Spleen (tissue), 11 donors: Measurements from ENCODE around the gene FMNL3. TPM values are rescaled to one million over a fixed set of nuclear protein-coding genes. Genes with fewer than 3 reads are reported as not detected.

Experiments used
- DNase-seq: peaks from one replicate; pipeline ENCODE4 v3.0.0-alpha.2; 2020
- H3K27ac ChIP-seq, 8 donors: fragments of 200-600 bp; sonication (generic) in 7 of 8; 1 replicate in 4 of 8; 2 replicates in 4 of 8; pipeline versions ENCODE4 v1.5.0 to v1.8.0; 2016 to 2021; ENCODE audit warnings: inconsistent platforms in 4 of 8, mild to moderate bottlenecking in 4 of 8, moderate library complexity in 1 of 8
- H3K27me3 ChIP-seq, 7 donors: fragments of 200-600 bp; sonication (generic) in 6 of 7; replicated peaks in 1 of 7; 1 replicate in 4 of 7; 2 replicates in 3 of 7; pipeline versions ENCODE4 v1.5.0 to v1.8.0; 2016 to 2021; ENCODE audit warnings: inconsistent platforms in 3 of 7, mild to moderate bottlenecking in 1 of 7
- H3K36me3 ChIP-seq, 6 donors: fragments of 200-600 bp; sonication (generic) in 5 of 6; 1 replicate in 4 of 6; 2 replicates in 2 of 6; pipeline versions ENCODE4 v1.5.0 to v1.8.0; 2016 to 2021; ENCODE audit warnings: inconsistent platforms in 2 of 6
- H3K4me1 ChIP-seq, 6 donors: fragments of 200-600 bp; sonication (generic) in 5 of 6; 1 replicate in 3 of 6; 2 replicates in 3 of 6; pipeline versions ENCODE4 v1.5.0 to v1.8.0; 2016 to 2021; ENCODE audit warnings: inconsistent platforms in 3 of 6
- H3K4me3 ChIP-seq, 8 donors: fragments of 200-600 bp; sonication (generic) in 7 of 8; 1 replicate in 4 of 8; 2 replicates in 4 of 8; pipeline versions ENCODE4 v1.5.0 to v1.8.0; 2016 to 2021; ENCODE audit warnings: inconsistent platforms in 4 of 8, mild to moderate bottlenecking in 4 of 8, moderate library complexity in 2 of 8
- H3K9me3 ChIP-seq, 8 donors: fragments of 200-600 bp; sonication (generic) in 7 of 8; 1 replicate in 4 of 8; 2 replicates in 4 of 8; pipeline versions ENCODE4 v1.5.0 to v1.8.0; 2016 to 2021; ENCODE audit warnings: inconsistent platforms in 4 of 8
- POLR2A ChIP-seq, 3 donors: fragments of 450-650 bp; IDR thresholded peaks; one replicate each; pipeline ENCODE4 v1.5.1; 2017; ENCODE audit warnings: antibody characterized with exemption in 3 of 3, mild to moderate bottlenecking in 1 of 3
- POLR2AphosphoS5 ChIP-seq, 3 donors: sonication (generic); formaldehyde crosslinking; IDR thresholded peaks; one replicate each; pipeline ENCODE4 v1.5.1; 2017; ENCODE audit warnings: antibody characterized with exemption in 3 of 3
- whole genome bisulfite sequencing, 5 donors: extraction: QIAGEN DNeasy Blood & Tissue Kit in 3 of 5; methylation state at CpG; one replicate each; pipeline versions ENCODE4 v1.1.5 to v1.1.7; 2013 to 2018; 5-methylcytosine and 5-hydroxymethylcytosine counted together
- intact Hi-C: fragments of 100-400 bp; cut with DNase I; formaldehyde crosslinking; loops from one replicate; pipeline ENCODE4 v1.15.0; 2023; ENCODE audit warnings: low total_unique reads
- polyA plus RNA-seq, 3 donors: library from polyadenylated mRNA; stranded (reverse); fragments of 200-250 nt; gene quantifications; one replicate each; pipeline ENCODE4 v1.2.1, GENCODE V29; 2013
- total RNA-seq, 7 donors: library from RNA; depleted of rRNA in 3 of 7; stranded (reverse); fragments of >200 nt in 3 of 7; fragmentation: NEBNext Ultra II Directional in 4 of 7; extraction: Animal tissue kit (Norgen Biotek cat#: 25700) in 4 of 7; gene quantifications; one replicate each; pipeline versions ENCODE4 v1.1.0 to v1.2.1, GENCODE V29; 2016 to 2021
- TF ChIP-seq, protein P1 (sequence below), 11 experiments: fragments of 200-600 bp in 7 of 11; fragments of 450-650 bp in 4 of 11; sonication (generic) in 4 of 11; IDR thresholded peaks in 8 of 11; conservative IDR thresholded peaks in 3 of 11; 1 replicate in 7 of 11; 2 replicates in 4 of 11; pipeline versions ENCODE4 v1.4.0 to v1.8.0; 2016 to 2021; ENCODE audit warnings: antibody characterized with exemption in 11 of 11, inconsistent platforms in 4 of 11, mild to moderate bottlenecking in 1 of 11
- donor health status: healthy with polysubstance abuse.
- donor health status: DM: no; HTN: no; CAD: no; lungs with moderate emphysema.
- donor health status: DM: no; HTN: no; CAD: no.
- donor health status: Bipolar disorder and iron deficiency.
- donor health status: healthy.
- donor health status: DM: no; HTN: no; CAD: no.
- donor health status: DM: yes; HTN: yes; CAD: no.

FMNL3 gene
- total and polyA plus RNA-seq, 10 donors = 8.6 to 46.9 (median 27.3) TPM

DNA sequence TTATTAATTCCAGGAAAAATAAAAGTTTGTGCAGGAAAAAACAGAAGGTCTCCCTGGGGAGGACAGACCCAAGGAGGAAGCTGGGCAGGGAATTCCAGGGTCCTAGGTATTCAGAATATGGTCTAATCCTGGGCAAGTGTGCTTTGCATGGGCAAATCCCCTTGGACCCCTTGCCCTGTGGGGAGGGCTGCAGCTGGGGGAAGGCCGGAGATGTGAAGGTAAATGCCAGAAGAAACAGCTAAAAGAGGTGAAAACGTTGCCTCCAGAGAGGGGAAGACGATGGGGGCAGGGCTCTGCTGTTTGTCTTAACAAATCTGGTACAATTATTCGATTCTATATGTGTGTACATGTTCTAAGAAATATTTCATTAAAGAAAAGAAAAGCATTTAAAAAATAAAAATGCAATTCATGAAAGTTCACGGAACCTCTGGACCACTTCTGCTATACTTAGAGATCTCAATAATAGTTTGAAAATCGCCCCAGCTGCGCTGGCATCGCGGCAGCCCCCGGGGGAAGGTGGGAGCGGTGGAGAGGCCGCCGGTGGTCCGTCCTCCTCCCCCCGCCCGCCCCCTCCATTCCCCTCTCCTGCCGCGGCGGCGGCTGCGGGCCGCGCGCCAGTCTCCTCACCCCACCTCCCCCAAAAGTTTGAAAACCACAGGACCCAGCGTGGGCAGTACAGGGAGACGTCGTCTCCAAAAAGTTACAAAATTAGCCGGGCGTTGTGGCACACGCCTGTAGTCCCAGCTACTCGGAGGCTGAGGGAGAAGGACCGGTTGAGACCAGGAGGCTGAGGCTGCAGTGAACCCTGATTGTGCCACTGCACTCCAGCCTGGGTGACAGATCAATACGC is 85.3 kb downstream of the FMNL3 start:
- intact Hi-C loops = no loop called here
- Histone ChIP-seq H3K36me3 (no peaks in the 10 kb centered on the region), H3K4me1 (peaks cover 12 to 34% (median 23%) of the 10 kb centered on the region in 6 donors), H3K27ac (peak overlapping the region; percentile 49 to 87 (median 80)), H3K9me3 (no peaks in the 10 kb centered on the region), H3K4me3 (peak overlapping the region; percentile 52 to 81 (median 60)), H3K27me3 (peaks cover 0 to 9% (median 0%) of the 10 kb centered on the region in 7 donors)
- DNase-seq = no peak
- WGBS, 5 donors = 2 to 14% (median 3%) methylated on average over 31 to 33 of the region's 33 CpGs
- TF ChIP-seq, protein P1, sequence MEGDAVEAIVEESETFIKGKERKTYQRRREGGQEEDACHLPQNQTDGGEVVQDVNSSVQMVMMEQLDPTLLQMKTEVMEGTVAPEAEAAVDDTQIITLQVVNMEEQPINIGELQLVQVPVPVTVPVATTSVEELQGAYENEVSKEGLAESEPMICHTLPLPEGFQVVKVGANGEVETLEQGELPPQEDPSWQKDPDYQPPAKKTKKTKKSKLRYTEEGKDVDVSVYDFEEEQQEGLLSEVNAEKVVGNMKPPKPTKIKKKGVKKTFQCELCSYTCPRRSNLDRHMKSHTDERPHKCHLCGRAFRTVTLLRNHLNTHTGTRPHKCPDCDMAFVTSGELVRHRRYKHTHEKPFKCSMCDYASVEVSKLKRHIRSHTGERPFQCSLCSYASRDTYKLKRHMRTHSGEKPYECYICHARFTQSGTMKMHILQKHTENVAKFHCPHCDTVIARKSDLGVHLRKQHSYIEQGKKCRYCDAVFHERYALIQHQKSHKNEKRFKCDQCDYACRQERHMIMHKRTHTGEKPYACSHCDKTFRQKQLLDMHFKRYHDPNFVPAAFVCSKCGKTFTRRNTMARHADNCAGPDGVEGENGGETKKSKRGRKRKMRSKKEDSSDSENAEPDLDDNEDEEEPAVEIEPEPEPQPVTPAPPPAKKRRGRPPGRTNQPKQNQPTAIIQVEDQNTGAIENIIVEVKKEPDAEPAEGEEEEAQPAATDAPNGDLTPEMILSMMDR (IDR thresholded peaks at IDR 0.05 in 8 of 11, conservative IDR thresholded peaks at IDR 0.05 in 3 of 11) = no peak
- no peak for TF ChIP-seq POLR2AphosphoS5 (IDR thresholded peaks at IDR 0.05)
- TF ChIP-seq POLR2A (IDR thresholded peaks at IDR 0.05) = no peak

DNA sequence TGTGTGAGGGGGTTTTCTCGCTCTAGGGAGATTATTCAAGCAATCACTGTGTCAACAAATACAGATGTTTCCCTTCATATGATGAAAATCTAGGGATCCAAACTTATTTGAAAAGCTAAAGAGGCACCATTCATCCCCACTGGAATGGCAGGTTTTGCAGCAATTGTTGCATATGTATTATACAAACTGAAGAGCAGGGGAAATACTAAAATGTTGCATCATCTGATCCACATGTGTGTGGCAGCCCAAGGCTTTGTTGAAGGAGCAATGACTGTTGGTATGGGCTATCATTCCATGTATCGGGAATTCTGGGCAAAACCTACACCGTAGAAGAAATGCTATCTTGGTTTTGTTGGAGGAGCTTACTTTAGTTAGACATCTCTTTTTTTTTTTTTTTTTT is 87.9 kb downstream of the FMNL3 start:
- H3K27me3 ChIP-seq = peaks cover 0 to 22% (median 0%) of the 10 kb centered on the region in 7 donors
- peaks cover 0 to 4% (median 0%) of the 10 kb centered on the region in 8 donors for H3K9me3 ChIP-seq
- 89 to 96% (median 93%) methylated on average over 3 of the region's 3 CpGs for WGBS, 5 donors
- no peak for DNase-seq
- H3K4me3 ChIP-seq = no peak overlapping the region
- intact Hi-C loops = no loop called here
- no peaks in the 10 kb centered on the region for H3K36me3 ChIP-seq
- TF ChIP-seq POLR2A (IDR thresholded peaks at IDR 0.05) (no peak), POLR2AphosphoS5 (IDR thresholded peaks at IDR 0.05) (no peak)
- TF ChIP-seq, protein P1 (IDR thresholded peaks at IDR 0.05 in 8 of 11, conservative IDR thresholded peaks at IDR 0.05 in 3 of 11) = no peak
- H3K27ac ChIP-seq = no peak overlapping the region
- peaks cover 12 to 32% (median 23%) of the 10 kb centered on the region in 6 donors for H3K4me1 ChIP-seq

DNA sequence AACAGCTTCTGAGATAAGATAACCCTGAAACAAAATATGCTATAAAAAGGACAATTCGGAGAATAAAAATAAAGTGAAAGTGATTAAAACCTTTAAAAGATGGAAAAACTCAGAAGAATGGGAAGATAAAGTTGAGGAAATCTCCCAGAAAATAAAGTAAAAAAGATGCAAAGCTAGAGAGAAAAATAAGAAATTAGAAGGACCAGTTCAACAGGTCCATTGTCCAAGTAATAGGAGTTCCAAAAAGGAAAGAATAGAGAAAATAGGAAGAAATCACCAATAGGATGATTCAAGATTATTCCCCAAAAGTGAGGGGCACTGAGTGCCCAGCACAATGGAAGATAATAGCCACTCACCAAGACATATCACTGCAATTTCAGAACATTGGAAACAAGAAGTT is 88.6 kb downstream of the FMNL3 start:
- no peak for TF ChIP-seq POLR2A (IDR thresholded peaks at IDR 0.05)
- intact Hi-C loops = no loop called here
- H3K27me3 ChIP-seq = peaks cover 0 to 29% (median 0%) of the 10 kb centered on the region in 7 donors
- no peak overlapping the region for H3K27ac ChIP-seq
- H3K4me1 ChIP-seq = peaks cover 12 to 25% (median 21%) of the 10 kb centered on the region in 6 donors
- no peaks in the 10 kb centered on the region for H3K36me3 ChIP-seq
- 85 to 97% (median 92%) methylated on average over 1 of the region's 1 CpG for WGBS, 5 donors
- H3K9me3 ChIP-seq = peaks cover 0 to 4% (median 0%) of the 10 kb centered on the region in 8 donors
- no peak overlapping the region for H3K4me3 ChIP-seq
- DNase-seq = no peak

DNA sequence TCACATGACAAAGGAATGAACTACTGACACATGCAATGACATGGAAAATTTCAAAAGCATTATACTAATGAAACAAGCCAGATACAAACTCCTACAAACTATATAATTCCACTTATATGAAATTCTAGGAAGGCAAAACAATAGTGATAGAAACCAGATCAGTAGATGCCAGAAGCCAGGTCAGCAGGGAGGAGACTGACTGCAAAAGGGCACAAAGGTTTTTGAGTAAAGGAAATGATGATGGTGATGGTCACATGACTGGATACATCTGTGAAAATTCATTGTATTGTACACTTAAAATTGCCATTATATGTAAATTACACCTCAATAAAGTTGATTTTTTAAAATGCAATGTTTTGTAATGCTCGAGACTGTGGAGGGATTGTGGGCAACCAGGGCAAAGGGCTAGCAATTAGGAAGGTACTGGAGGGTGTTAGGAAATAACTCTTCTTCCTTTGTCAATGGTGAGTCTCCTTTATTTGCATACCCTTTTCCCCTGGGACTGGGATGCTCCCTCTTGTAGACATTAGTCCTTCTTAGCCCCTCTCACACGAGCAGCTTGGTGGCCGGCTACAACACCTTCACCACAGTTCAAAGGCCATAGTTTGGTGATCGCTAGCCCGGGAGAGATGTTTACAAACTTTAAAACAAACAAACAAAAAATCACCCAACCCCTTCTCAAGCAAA is 90.5 kb downstream of the FMNL3 start:
- WGBS, 5 donors = 58 to 68% (median 65%) methylated on average over 5 of the region's 5 CpGs

More for the DNA sequence above, 90.5 kb downstream of the FMNL3 start:
- Histone ChIP-seq H3K4me1 (peaks cover 4 to 9% (median 7%) of the 10 kb centered on the region in 6 donors), H3K27ac (no peak overlapping the region), H3K36me3 (no peaks in the 10 kb centered on the region), H3K4me3 (no peak overlapping the region), H3K27me3 (peaks cover 0 to 28% (median 0%) of the 10 kb centered on the region in 7 donors), H3K9me3 (peaks cover 0 to 4% (median 0%) of the 10 kb centered on the region in 8 donors)
- TF ChIP-seq, protein P1 (IDR thresholded peaks at IDR 0.05 in 8 of 11, conservative IDR thresholded peaks at IDR 0.05 in 3 of 11) = no peak
- no peak for DNase-seq
- intact Hi-C loops = no loop called here
